ENCODE data around the gene CFAP157.

Gene CFAP157

DNA sequence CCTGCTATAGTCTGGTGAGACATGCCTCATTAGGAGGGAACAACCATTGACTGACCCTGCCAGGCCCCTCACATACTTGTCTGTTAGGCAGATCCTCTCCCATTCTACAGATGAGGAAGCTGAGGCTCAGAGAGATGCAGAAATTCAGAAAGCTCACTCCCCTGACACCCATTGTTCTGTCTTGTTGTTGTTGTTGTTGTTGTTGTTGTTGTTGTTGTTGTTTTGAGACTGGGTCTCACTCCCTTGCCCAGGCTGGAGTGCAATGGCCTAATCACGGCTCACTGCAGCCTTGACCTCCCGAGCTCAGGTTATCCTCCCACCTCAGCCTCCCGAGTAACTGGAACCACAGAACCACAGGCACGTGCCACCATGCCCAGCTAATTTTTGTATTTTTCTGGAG lies 13.1 kb upstream of the CFAP157 start:
- DNase-seq: no peak

DNA sequence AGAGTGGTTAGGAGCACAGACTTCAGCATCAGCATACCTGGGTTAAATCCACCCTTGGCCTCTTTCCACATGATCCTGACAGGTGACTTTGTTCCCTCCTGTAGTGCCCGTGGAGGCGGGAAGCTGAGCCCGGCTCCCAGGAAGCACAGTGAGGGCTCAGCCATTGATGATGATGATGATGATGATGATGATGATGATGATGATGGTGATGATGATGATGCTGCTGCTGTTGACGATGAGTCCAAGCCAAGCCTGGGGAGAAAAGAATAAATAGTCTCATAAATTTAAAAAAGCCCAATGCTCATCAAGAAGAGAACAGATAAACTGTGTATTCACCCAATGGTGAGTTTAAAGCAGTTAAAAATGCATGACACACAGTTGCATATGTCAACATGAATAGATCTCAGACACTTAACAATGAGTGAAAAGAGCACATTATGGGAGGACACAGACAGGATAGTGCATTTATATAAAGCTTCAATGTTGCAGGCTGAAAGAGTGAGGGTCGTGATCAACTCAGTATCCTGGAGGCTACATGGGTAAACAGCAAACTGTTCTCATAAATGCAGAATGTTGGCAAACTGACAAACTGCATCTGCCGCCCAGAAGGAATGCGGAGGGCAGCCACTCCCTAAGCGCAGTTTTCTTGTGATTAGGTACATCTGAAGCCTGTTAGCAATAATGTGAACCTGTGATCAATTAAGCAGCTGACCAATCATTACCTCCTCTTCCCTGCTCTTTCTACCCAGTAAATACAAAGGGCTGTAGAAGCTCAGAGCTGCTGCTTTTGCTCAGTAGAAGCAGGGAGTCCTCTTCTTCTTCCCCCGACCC lies 11.7 kb upstream of the CFAP157 start:
- DNase-seq: no peak

DNA sequence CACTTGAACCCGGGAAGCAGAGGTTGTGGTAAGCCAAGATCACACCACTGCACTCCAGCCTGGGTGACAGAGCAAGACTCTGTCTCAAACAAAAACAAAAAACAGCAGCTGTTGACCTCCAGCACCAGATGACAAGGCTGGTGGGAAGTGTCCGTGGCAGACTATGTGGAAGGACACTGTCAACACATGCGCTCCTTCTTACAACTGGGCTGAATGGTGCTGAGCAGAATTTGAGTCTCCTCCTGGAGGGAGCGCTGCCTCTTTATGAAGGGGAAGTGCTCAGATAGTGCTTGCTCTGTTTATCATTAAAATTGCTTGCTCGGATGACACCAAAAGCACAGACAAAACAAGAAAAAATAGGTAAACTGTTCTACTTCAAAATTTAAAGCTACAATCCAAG lies 9.2 kb upstream of the CFAP157 start:
- no peak for DNase-seq

DNA sequence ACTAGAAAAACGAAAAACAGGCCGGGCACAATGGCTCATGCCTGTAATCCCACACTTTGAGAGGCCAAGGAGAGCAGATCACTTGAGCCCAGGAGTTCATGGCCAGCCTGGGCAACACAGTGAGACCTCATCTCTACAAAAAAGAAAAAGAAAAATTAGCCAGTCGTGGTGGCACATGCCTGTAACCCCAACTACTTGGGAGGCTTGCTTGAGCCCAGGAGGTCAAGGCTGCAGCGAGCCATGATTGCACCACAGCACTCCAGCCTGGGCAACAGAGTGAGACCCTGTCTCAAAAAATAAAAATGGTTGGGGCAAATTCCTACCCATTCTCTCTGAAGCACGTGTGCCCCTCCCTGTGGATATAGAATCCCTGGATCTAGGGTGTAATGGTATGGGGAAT lies 8.4 kb upstream of the CFAP157 start:
- DNase-seq: no peak

DNA sequence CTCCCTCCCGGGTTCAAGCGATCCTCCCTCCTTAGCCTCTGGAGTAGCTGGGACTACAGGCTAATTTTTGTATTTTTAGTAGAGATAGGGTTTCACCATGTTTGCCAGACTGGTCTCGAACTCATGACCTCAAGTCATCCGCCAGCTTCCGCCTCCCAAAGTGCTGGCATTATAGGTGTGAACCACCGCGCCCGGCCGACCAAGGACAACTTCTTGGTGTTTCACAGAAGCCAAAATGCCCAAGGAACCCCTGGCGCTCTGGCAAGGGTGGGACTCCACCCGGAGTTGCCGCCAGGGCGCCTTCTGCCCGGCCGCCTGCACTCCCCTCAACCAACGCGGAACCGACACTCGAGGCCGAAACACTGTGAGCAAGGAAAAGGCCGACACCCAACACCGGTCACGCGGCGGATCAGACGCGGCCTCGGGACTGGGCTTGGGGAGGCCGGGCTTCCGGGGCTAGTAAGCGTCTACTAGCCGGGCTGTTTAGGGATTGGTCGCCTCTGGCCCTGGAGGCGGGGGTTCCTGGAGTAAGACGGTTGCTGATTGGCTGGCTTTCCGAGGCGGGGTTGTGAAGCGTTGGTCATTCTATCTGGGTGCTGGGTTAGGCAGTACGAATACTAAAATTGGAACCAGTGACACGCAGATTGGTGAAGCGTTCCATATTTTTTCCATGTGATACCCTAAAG lies 7.7 kb upstream of the CFAP157 start:
- no peak for DNase-seq

DNA sequence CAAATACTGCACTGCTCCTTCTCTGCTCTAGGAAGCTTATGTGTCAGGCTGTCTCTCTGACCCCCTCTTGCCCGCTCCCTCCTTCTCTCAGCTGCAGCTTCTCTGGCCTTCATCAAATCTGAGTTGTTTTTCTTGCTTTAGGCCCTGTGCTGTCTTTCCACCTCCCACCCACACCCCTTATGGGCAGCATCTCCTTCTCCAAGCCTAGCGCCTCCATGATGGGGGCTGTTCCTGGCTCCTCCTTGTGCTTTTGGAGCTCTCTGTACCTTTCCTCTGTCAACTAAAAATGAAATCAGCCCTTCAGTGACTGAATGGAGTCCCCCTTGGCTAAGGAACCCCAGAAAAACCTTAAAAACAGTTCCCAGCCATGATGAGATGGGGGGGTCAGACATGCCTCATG lies 6.6 kb upstream of the CFAP157 start:
- DNase-seq: no peak

DNA sequence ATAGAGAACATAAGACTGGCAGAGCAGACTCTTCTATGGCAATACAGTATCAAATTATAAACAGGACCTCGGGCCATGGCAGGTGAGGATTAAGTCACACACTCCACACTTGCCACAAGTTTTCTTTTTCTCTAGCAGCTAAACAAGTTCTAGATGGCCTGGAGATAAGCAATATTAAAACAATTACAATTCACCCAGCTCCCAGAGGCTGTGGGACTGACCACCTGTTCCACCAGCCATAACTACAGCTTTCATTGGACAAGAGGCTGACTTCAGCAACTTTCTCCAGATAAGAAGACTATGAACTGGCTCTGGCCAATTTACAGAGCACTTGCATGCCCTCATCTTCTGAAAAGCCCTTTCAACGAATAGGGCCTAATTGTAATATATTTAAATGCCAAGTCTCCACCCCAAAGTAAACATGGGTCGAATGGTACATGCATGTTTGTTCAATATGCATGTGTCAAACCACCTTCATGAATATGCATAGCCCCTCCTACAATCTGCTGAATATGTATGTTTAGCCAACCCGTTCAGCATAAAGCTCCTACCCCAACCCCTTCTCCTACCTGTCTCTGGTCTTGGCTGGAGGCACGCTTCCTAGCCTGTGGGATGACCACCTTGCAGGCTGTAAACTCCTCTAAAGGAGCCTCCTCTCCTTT lies 6.1 kb upstream of the CFAP157 start:
- no peak for DNase-seq

DNA sequence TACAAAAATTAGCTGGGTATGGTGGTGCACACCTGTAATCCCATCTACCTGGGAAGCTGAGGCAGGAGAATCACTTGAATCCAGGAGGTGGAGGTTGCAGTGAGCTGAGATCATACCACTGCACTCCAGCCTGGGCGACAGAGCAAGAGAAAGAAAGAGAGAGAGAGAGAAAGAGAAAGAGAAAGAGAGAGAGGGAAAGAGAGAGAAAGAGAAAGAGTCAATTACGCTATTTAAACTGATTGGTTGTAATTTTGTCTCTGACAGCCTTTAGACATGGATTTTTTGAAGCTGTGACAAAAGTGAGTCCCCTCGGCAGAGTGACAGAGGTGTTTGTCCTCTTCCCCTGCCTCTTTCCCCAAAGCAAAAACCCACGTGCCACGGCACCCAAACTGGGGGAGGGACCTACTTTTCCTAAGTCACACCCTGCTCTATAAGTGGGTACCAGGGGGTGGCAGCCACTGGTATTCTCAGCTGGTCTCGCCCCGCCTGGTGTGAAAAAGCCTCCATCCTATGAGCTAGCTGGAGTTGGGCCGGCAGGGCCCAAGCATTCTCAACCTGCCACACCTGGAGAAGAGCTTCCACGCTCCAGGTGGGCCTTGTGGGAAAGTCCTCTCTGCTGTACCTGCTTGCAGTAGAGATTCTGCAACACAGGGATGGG lies 3.4 kb upstream of the CFAP157 start:
- no peak for DNase-seq

DNA sequence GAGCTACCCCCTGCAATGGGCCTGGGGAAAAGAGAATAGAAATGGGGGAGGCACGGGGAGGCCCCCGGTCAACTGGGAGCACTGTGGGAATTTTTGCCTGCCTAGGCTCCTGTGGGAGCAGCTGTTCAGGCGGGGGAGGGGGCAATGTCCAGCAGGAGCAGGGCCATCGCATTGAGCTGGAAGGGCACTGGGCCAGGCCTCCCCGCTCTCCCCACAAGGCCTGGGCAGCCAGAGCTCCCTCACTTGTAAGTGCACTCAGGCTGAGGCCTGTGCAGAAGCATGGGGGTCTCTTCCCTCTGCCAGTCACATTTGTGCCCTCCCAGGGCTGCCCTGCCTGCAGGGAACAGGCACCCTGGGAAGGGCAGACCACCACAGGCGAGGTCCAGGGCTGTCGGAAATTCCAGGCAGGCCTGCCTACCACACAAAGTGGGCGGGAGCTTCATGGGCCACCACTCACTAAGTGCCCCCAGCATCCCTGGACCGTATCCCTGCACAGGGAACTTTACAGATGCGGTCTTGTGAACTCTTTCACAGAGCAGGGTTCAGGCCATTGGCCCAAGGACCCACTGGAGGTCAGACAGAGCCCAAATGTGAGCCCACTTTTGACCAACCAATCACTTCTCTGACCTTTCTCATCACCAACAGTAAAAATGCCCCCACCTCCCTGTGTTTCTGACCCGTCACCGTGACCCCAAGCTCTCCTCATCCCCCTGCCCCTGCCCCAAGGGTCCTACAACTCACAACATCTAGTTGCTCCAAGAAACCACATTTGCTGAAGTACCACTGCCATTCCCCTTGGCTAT lies 1.0 kb upstream of the CFAP157 start:
- no peak for DNase-seq

DNA sequence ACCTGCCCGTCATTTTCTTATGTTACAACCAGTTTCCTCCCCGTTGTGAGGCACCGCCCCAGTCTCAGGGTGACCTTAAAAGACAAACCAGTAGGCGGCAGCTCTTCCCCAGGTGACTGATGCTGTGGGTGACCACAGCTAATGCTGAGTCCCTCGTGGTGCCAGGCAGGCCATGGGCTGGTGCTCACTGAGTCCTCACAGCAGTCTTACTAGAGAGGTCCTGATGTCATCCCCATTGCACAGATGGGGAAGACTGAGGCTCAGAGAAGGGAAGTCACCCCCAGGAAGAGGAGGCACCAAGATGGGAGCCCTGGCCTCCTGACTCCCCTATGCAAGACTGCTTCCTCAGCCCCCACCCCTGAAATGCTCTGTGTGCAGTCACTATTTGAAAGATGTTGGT lies 978 bp downstream of the CFAP157 start:
- DNase-seq: no peak

DNA sequence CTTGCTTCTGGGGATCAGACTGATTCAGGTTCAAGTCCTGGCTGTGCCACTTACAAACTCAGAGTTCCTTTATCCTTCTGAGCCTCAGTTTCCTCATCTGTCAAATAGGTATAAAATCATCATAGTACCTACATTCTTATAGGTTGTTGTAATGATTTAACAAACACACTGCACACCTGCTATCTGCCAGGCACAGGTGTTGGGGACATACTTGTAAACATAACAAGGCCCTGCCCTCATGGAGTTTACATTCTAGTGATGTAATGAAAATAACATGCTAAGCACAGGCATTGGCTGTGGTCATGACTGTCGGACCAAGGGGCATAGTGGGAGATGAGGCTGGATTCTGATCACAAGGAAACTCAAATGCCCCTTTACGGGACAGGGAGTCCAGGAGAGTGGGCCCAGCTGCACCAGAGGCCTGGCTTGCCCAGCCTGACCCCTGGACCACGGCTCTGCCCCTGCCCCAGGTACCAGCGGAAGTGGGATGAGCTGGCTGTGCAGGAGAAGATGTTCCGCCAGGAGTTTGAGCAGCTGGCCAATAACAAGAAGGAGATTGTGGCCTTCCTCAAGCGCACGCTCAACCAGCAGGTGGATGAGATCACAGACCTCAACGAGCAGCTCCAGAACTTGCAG lies 2.3 kb downstream of the CFAP157 start:
- DNase-seq: no peak

DNA sequence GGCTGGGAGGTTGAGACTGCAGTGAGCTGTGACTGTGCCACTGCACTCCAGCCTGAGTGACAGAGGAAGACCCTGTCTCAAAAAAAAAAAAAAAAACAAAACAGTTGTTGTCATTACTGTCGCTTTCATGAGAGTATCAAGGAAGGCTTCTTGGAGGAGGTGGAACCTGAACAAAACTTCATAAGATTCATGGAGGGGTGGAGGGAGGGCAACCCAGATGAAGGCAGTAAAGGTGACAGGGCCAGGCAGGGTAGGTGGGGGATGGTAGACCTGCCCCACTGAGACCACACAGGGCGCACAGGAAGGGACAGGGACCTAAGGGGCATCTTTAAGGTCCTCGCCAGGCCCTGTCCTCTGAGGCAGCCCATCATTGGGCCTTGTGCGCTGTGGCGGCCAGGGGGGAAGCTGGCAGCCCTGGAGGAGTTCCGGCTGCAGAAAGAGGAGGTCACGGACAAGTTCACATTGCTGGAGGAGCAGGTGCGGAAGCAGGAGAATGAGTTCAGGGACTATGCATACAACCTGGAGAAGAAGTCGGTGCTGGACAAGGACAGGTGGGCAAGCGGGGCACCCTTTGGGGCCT lies 3.5 kb downstream of the CFAP157 start:
- no peak for DNase-seq

DNA sequence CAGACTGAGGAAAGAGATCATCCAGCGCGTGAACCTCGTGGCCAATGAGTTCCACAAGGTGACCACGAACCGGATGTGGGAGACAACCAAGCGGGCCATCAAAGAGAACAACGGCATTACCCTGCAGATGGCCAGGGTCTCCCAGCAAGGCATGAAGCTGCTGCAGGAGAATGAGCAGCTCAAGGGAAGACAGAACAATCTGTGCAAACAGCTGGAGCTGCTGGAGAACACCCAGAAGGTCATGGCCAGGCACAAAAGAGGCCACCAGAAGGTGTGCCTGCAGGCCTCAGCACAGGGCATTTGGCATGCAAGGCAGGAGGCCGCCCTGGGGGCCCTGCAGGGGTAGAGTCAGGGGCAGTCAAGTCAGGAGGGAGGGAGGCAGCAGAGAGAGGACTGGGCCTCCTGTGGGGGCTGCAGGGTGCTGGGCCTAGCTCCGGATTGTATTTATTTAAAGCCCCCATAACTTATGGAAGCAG lies 4.5 kb downstream of the CFAP157 start:
- peak; percentile 40 for DNase-seq

DNA sequence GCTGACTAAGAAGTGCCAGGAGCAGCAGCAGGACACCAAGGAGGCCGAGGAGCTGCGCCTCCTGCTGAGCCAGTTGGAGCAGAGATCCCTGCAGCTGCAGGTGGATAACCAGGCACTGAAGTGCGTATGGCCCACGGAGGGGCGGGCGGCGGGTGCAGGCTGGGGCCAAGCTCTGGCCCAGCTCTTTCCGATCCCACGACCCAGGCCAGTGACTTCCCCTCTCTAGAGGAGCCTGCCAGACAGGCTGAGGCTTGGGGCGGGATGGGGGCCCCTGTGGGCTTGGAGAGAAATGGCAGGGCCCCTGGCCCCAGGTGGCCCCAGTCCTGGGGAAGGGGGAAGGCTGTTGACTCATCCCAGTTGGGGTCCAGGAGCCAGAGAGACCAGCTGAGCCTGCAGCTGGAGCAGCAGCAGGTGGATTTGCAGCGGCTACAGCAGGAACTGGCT lies 5.1 kb downstream of the CFAP157 start:
- DNase-seq: no peak

DNA sequence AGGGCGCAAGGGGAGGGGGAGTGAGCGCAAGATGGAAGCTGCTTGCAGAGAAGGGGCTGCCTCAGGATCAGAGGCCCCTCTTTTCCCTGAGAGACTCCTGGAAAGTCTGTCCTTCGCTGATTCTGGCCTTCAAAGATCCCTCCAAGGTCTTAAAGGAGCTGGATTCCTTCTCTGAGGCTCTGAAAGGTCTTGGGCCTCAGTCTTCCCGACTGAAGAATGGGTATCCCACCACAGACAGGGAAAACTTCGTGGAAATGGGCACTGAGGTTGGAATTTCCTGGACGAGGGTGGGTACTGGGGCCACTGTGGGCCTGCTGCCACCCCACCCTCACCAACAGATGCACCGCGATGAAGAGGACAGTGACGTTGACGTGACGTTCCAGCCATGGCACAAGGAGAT lies 5.6 kb downstream of the CFAP157 start:
- no peak for DNase-seq

DNA sequence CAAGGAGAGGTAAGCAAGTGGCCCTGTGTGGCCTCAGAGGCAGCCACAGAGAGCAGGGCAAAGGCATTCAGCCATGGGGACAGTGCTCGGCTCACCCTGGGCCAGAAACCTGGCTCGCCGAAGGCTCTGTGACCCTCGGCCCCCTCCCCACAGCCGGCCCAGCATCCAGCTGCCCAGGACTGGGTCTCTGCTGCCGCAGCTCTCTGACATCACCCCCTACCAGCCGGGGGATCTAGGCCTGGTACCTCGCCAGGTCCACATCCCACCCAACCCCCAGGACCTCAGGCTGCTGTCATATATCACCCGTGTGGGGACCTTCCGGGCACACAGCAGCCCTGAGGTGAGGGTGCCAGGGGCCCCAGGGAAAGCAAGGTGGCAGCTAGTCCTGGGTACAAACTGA lies 6.1 kb downstream of the CFAP157 start:
- DNase-seq: no peak

DNA sequence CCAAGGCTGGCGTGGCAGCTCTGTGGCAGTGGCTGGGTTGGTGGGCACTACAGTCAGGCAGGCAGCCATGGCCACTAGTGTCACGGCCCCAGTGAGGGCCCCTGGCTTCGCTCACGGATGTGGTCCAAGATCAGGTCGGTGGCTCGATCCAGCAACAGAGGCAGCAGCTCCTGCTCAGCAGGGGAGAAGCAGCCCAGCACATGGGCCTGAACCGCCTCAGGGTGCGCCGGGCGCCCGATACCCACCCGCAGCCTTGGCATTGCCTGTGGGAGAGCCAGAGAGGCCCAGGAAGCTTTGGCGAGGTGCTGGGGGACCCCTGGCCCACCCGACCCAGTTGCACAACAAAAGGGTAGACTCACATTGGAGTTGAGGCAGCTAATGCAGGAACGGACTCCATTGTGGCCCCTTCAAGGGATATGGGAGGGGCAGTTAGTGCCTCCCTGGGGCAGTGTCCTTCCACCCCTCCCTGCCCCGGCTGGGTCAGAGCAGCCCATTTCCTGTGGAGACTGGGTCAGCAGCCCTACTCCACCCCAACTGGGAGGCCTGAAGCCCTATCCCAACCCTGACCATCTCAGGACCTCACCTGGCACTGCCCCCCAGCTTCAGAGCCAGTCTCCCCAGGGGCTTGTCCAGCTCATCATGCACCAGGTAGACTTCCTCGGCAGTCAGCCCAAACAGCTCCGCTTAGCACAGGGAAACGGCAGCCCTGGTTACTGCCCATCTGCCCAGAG lies 7.4 kb downstream of the CFAP157 start:
- DNase-seq: no peak

DNA sequence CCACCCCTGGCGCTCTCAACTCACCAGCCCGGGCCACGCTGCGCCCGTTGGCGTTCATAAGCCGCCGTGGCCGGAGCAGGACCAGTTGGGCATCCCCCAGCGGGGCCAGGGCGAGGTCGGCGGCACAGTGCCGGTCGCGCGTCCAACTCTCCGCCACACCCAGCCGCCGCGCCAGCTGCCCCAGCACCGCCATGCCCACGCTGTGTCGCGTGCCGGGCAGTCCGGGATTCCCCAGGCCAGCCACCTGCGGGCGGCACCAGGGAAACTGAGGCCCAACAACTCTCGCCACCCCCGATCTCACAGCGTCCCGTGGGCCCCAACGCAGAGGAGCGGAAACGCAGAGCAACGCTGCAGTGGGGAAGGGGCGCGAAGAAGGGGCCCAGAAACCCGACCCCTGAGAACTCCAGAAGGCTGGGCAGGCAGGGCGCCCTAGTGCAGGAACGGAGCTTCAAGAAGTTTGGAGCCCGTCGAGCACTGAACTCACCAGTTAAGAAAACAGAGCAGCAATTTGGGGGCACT lies 8.2 kb downstream of the CFAP157 start:
- DNase-seq: no peak

DNA sequence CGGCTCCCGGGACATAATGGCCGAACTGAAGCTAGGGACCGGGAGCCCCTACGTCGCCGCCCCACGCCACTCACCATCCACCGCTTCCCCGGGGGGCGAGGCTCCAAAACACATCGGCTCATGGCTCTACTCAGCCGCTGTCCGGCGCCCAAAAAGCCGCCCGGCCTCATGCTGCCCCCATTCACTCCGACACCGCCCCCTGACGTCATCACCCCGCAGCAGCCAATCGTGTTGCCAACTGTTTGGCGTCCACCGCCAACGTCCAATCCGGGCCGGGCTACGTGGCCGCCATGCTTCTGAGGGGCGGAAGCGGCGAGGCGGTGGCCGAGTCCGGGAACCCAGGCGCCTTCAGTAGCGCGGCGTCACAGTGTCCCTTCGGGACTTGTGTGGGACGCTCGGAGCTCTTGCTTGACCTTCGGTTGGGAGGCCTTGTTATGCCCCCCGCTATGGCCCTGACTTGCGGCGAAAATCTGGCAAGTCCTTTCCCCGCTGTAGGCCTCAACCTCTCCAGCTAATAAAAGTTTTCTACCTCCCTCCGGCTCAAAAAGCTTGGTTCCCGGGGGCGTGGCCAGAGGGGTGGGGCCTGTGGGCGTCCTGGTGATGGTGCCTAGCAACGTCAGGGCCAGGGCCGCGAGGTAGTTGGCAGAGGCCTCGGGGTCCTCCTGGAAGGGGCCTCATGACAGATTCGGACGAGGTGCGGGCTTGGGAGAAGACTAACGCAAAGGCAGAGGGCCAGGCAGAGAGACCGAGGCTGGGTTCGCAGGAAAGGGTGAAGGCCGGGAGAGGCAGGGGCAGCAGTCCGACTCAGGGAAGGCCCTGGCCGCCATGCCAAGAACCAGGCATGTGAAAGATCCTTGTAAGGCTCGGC lies 8.9 kb downstream of the CFAP157 start, which contains the start of the genes PTRH1 and TTC16:
PTRH1 (minus strand) TSS at position 194 of the 868 bp plus-strand sequence; CDS start at position 170, 24 bp downstream.
TTC16 (plus strand) TSS at position 610 of the 868 bp plus-strand sequence; CDS start at position 677, 67 bp downstream.
- DNase-seq: peak; percentile 77
